K562 (cell line): ENCODE data around the gene TNFAIP3. TPM values are rescaled to one million over a fixed set of nuclear protein-coding genes. Genes with fewer than 3 reads are reported as not detected.

Source experiments
- ARNT ChIP-seq, 2 experiments: fragments of 450-650 bp; IDR thresholded peaks; 2 replicates each; pipeline ENCODE4 v1.6.1; 2016; ENCODE audit warnings: mild to moderate bottlenecking in 1 of 2
- CLOCK ChIP-seq: fragments of 250-450 bp; sonication (Bioruptor Pico); IDR thresholded peaks from 2 replicates; pipeline ENCODE4 v1.4.0; 2020; ENCODE audit warnings: mild to moderate bottlenecking, moderate library complexity, borderline replicate concordance
- ELF2 ChIP-seq: fragments of 250-450 bp; sonication (Bioruptor Pico); IDR thresholded peaks from 2 replicates; pipeline ENCODE4 v1.5.0; 2021; ENCODE audit warnings: mild to moderate bottlenecking
- L3MBTL2 ChIP-seq: fragments of 450-650 bp; IDR thresholded peaks from 2 replicates; pipeline ENCODE4 v1.6.1; 2016; ENCODE audit warnings: mild to moderate bottlenecking, moderate library complexity
- MYC ChIP-seq, 2 experiments: fragments of 250-450 bp in 1 of 2; sonication (Bioruptor Pico) in 1 of 2; IDR thresholded peaks; 2 replicates each; pipeline versions ENCODE4 v1.5.1 to v1.6.1; 2012 to 2021; ENCODE audit warnings: low read depth in 2 of 2, borderline replicate concordance in 1 of 2, improper control_type of control experiment in 1 of 2, low read length in 1 of 2, mild to moderate bottlenecking in 1 of 2, moderate library complexity in 1 of 2
- NFE2 ChIP-seq: IDR thresholded peaks from 2 replicates; pipeline ENCODE4 v1.6.1; 2014; ENCODE audit warnings: antibody characterized with exemption, low read depth
- NFXL1 ChIP-seq: fragments of 450-650 bp; formaldehyde crosslinking; IDR thresholded peaks from 2 replicates; pipeline ENCODE4 v1.4.0; 2021; ENCODE audit warnings: mild to moderate bottlenecking
- NR4A1 ChIP-seq, 2 experiments: fragments of 250-450 bp in 1 of 2; fragments of 450-650 bp in 1 of 2; sonication (Bioruptor Pico) in 1 of 2; IDR thresholded peaks; 2 replicates each; pipeline versions ENCODE4 v1.4.0 to v1.6.1; 2016 to 2020; ENCODE audit warnings: mild to moderate bottlenecking in 2 of 2, missing compliant biosample characterization in 1 of 2, missing genetic modification characterization in 1 of 2, moderate library complexity in 1 of 2
- POLR2H ChIP-seq: IDR thresholded peaks from 2 replicates; pipeline ENCODE4 v1.6.1; 2016; ENCODE audit warnings: missing genetic modification characterization, low read depth, mild to moderate bottlenecking, control low read depth, missing compliant biosample characterization, moderate library complexity
- RB1 ChIP-seq: fragments of 450-650 bp; IDR thresholded peaks from 2 replicates; pipeline ENCODE4 v1.6.1; 2017; ENCODE audit warnings: low read depth, mild to moderate bottlenecking
- RBFOX2 ChIP-seq: fragments of 200-400 bp; formaldehyde crosslinking; IDR thresholded peaks from 2 replicates; pipeline ENCODE4 v1.6.1; 2017; ENCODE audit warnings: low read depth, mild to moderate bottlenecking, low read length, moderate library complexity
- SRF ChIP-seq, 2 experiments: fragments of 250-450, 450-650 bp in 1 of 2; sonication (Bioruptor Pico) in 1 of 2; sonication (generic) in 1 of 2; formaldehyde crosslinking; IDR thresholded peaks; 2 replicates each; pipeline versions ENCODE4 v1.5.0 to v1.5.1; 2020 to 2022; ENCODE audit warnings: mild to moderate bottlenecking in 1 of 2, missing genetic modification reagents in 1 of 2
- TAF7 ChIP-seq: fragments of 450-650 bp; IDR thresholded peaks from 2 replicates; pipeline ENCODE4 v1.6.1; 2016; ENCODE audit warnings: missing genetic modification characterization, missing compliant biosample characterization
- ZNF354B ChIP-seq: fragments of 250-450 bp; sonication (Bioruptor Pico); IDR thresholded peaks from 2 replicates; pipeline ENCODE4 v1.4.0; 2020
- ZNF384 ChIP-seq: IDR thresholded peaks from 2 replicates; pipeline ENCODE4 v1.6.1; 2012; ENCODE audit warnings: low read depth, low read length, improper control_type of control experiment
- ZNF583 ChIP-seq: fragments of 250-450 bp; sonication (Bioruptor Pico); IDR thresholded peaks from 2 replicates; pipeline ENCODE4 v1.4.0; 2020
- ZNF76 ChIP-seq: fragments of 250-450 bp; sonication (Bioruptor Pico); IDR thresholded peaks from 2 replicates; pipeline ENCODE4 v1.4.0; 2020; ENCODE audit warnings: mild to moderate bottlenecking, moderate library complexity, borderline replicate concordance
- polyA plus RNA-seq, 8 experiments: library from polyadenylated mRNA; depleted of rRNA in 4 of 8; stranded (reverse) in 5 of 8; unstranded in 3 of 8; fragments of >200 nt; fragmentation: Nextera tagmentation in 2 of 8; fragmentation: Illumina TruSeq in 1 of 8; extraction: Ambion mirVana in 2 of 8; extraction: Trizol in 1 of 8; gene quantifications; 2 replicates each; pipeline versions ENCODE4 v1.2.1 to v1.2.3, GENCODE V29; 2011 to 2014; ENCODE audit warnings: inconsistent platforms in 1 of 8, missing spikeins in 1 of 8
- total RNA-seq, 7 experiments: library from RNA; depleted of rRNA in 6 of 7; stranded (reverse); fragments of >200 nt in 6 of 7; fragmentation: Illumina TruSeq in 2 of 7; extraction: Trizol in 2 of 7; gene quantifications; 2 replicates each; pipeline versions ENCODE4 v1.2.1 to v1.2.3, GENCODE V29; 2011 to 2021; ENCODE audit warnings: low replicate concordance in 1 of 7
- TF ChIP-seq, protein P1 (sequence below): fragments of 250-450 bp; sonication (Bioruptor Pico); IDR thresholded peaks from 2 replicates; pipeline ENCODE4 v1.8.0; 2021; ENCODE audit warnings: mild to moderate bottlenecking, moderate library complexity

Gene TNFAIP3
- total and polyA plus RNA-seq, 9 of the 15 experiments (the other 6 are each of a cell fraction or from before 2014, with no cell fraction given): 0.79 to 17.0 (median 6.4) TPM

DNA sequence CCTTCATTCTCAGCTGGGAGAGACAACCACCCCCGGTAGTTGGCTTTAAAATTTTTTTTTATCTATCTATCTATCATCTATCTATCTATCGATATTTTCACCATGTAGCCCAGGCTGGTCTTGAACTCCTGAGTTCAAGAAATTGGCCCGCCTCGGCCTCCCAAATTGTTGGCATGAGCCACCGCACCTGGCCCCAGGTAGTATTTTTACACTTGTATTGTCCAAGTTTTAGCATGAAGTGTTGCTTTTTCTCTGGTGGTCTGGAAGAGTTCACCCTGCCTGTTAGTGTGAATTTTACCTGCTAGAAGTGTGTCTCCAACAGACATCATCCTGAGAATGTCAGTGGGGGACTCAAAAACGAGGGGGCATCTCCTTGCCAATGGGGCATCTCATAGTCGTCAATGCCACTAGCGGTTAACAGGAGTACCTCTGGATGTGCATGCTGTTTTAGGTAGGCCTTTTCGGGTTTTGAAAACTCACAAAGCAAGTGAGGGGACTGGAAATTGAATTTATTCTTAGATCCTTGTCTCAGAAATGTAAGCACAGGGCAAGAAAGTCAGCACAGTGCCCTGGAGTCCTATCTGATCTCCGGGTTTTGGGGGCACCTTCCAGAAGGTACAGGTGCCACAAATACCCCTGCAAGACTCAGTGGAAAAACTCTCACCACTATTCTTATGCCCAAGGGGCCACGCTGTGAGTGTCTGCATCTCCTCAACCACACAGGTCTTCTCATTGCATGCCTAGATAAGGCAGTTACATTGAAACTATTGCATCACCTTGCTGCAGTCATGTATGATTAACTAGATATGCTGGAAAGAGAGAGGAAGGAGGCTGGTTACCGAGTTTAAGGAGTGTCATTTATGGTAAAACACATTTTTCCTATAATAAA, 37.1 kb downstream of the TNFAIP3 start (continued):
- peak; percentile 55; the same call in 1 of the 2 replicates for TF ChIP-seq ELF2 (CRISPR knock-in tag)
- TF ChIP-seq RB1: no peak
- peak; percentile 58; the same call in 1 of the 2 replicates for TF ChIP-seq ZNF76 (CRISPR knock-in tag)
- peak; percentile 85 for TF ChIP-seq POLR2H
- TF ChIP-seq SRF (CRISPR knock-in tag; IDR thresholded peaks at IDR 0.05): peak in 1 of 2 experiments; percentile 94; a peak in 2 of 4 replicates
- peak in 1 of 2 experiments; percentile 89; a peak in 3 of 4 replicates for TF ChIP-seq ARNT (IDR thresholded peaks at IDR 0.05)
- peak; percentile 30; the same call in 1 of the 2 replicates for TF ChIP-seq ZNF384
- no peak for TF ChIP-seq ZNF354B (CRISPR knock-in tag)
- TF ChIP-seq NFE2: peak; percentile 56
- peak; percentile 56; the same call in 1 of the 2 replicates for TF ChIP-seq TAF7
- no peak for TF ChIP-seq CLOCK (CRISPR knock-in tag)
- TF ChIP-seq, protein P1, sequence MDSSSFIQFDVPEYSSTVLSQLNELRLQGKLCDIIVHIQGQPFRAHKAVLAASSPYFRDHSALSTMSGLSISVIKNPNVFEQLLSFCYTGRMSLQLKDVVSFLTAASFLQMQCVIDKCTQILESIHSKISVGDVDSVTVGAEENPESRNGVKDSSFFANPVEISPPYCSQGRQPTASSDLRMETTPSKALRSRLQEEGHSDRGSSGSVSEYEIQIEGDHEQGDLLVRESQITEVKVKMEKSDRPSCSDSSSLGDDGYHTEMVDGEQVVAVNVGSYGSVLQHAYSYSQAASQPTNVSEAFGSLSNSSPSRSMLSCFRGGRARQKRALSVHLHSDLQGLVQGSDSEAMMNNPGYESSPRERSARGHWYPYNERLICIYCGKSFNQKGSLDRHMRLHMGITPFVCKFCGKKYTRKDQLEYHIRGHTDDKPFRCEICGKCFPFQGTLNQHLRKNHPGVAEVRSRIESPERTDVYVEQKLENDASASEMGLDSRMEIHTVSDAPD (CRISPR knock-in tag): peak; percentile 21; the same call in 1 of the 2 replicates
- peak; percentile 73 for TF ChIP-seq L3MBTL2
- TF ChIP-seq ZNF583 (CRISPR knock-in tag): 0 out of 2 replicates have a peak, but pooled peaks have one; percentile 46
- peak; percentile 69 for TF ChIP-seq RBFOX2
- TF ChIP-seq NFXL1: no peak
- no peak for TF ChIP-seq NR4A1 (CRISPR knock-in tag; IDR thresholded peaks at IDR 0.05)
- peak; percentile 74 for TF ChIP-seq NR4A1 (tag; IDR thresholded peaks at IDR 0.05)
- peak; percentile 85 for TF ChIP-seq MYC (IDR thresholded peaks at IDR 0.05; ENCODE audit: low read depth, low read length)
- peak; percentile 68; the same call in 1 of the 2 replicates for TF ChIP-seq MYC (CRISPR knock-in tag; IDR thresholded peaks at IDR 0.05; ENCODE audit: borderline replicate concordance, low read depth)
